ENCODE data around the gene KRT40. TPM values are rescaled to one million over a fixed set of nuclear protein-coding genes. Genes with fewer than 3 reads are reported as not detected.

Gene KRT40
- total and polyA plus RNA-seq, 8 donors, result 0.10 TPM; not detected in 7

GRCh38 chr17:40960144-40960543 is 24.0 kb downstream of the KRT40 start:
- no peaks in the 10 kb centered on the region for H3K4me1 ChIP-seq
- H3K9me3 ChIP-seq, result no peaks in the 10 kb centered on the region
- no peaks in the 10 kb centered on the region for H3K27me3 ChIP-seq
- intact Hi-C loops (cut with DNase I; ENCODE audit: low total_unique reads), result no loop called here
- DNase-seq, result no peak
- 69 to 83% (median 79%) methylated on average over 10 of the region's 10 CpGs for WGBS, 5 donors
- no peak overlapping the region for H3K27ac ChIP-seq
- TF ChIP-seq EP300 (IDR thresholded peaks at IDR 0.05) (no peak), POLR2AphosphoS5 (IDR thresholded peaks at IDR 0.05) (no peak), POLR2A (IDR thresholded peaks at IDR 0.05) (no peak)
- TF ChIP-seq, protein P1, sequence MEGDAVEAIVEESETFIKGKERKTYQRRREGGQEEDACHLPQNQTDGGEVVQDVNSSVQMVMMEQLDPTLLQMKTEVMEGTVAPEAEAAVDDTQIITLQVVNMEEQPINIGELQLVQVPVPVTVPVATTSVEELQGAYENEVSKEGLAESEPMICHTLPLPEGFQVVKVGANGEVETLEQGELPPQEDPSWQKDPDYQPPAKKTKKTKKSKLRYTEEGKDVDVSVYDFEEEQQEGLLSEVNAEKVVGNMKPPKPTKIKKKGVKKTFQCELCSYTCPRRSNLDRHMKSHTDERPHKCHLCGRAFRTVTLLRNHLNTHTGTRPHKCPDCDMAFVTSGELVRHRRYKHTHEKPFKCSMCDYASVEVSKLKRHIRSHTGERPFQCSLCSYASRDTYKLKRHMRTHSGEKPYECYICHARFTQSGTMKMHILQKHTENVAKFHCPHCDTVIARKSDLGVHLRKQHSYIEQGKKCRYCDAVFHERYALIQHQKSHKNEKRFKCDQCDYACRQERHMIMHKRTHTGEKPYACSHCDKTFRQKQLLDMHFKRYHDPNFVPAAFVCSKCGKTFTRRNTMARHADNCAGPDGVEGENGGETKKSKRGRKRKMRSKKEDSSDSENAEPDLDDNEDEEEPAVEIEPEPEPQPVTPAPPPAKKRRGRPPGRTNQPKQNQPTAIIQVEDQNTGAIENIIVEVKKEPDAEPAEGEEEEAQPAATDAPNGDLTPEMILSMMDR (IDR thresholded peaks at IDR 0.05), result no peak
- no peaks in the 10 kb centered on the region for H3K36me3 ChIP-seq
- H3K4me3 ChIP-seq, result no peak overlapping the region

DNA sequence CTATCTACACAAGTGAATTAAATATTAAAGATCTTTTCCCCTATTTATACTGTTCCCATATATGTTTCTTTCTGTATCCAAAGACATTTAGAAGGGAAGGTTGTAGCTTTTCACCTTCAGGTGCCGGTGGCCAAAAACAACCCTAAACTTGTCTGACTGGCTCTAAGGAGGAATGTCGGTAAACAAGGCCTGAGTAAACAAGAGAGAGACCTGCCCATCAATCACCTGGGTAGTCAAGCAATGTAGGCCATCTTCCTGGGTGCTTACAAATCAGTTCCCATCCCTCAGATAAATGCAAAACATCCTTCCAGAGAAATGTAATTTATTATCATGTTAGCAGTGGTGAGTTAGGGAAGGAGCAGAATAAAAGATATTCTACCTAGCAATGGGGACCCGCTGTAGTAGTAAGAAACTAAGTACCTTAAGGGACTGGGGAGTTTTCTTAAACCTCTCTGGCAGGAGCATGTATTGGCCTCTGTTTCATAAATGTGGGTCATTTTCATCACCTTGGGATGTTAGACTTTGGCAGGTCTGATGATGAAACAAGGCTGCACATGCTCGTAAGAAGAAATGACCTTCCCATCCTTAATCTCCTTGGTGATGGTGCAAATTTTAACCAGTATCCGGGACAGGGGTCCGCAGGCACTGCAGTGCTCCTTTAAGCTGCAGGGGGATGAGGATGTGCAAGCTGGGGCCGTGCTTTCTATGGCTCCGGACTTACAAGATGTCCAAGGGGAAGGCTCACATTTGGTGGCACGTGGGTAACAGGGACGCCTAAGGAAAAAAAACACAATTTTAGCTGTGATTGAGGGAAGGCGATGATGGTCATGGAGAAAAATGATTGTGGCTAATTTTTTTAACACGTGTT is 25.8 kb downstream of the KRT40 start:
- intact Hi-C loops (cut with DNase I; ENCODE audit: low total_unique reads), result no loop called here
- Histone ChIP-seq H3K36me3 (no peaks in the 10 kb centered on the region), H3K4me3 (no peak overlapping the region), H3K4me1 (no peaks in the 10 kb centered on the region), H3K9me3 (no peaks in the 10 kb centered on the region), H3K27me3 (peaks cover 0 to 6% (median 0%) of the 10 kb centered on the region in 3 donors), H3K27ac (no peak overlapping the region)
- 66 to 77% (median 70%) methylated on average over 12 of the region's 12 CpGs for WGBS, 5 donors
- peak; percentile 49 to 58 for DNase-seq
- TF ChIP-seq POLR2AphosphoS5 (IDR thresholded peaks at IDR 0.05) (no peak), EP300 (IDR thresholded peaks at IDR 0.05) (no peak), POLR2A (IDR thresholded peaks at IDR 0.05) (no peak)
- TF ChIP-seq, protein P1 (IDR thresholded peaks at IDR 0.05), result no peak

GRCh38 chr17:40956401-40957254 is 27.5 kb downstream of the KRT40 start:
- intact Hi-C loops (cut with DNase I; ENCODE audit: low total_unique reads), result no loop called here

DNA sequence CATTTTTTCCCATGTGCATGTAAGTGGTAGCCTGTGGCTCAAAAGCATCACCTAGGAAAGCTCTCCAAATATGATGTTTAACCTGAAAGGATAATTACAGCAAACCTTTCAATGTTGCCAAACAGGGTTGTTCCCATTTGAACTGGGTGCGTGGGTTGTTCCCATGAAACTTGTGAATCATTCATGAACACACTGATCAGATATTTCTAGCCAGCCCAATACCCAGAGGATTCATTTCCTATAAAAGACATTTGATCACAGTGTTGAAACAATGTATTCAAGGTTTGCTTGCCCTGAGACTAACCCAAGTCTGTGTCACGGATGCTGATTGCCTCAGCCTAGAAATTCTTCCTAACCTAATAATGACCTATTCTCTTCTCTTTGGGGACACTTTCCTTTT is 30.2 kb downstream of the KRT40 start:
- intact Hi-C loops (cut with DNase I; ENCODE audit: low total_unique reads), result no loop called here
- TF ChIP-seq POLR2A (IDR thresholded peaks at IDR 0.05), result no peak
- TF ChIP-seq, protein P1 (IDR thresholded peaks at IDR 0.05), result no peak
- peaks cover 0 to 7% (median 6%) of the 10 kb centered on the region in 3 donors for H3K27me3 ChIP-seq
- 77 to 89% (median 87%) methylated on average over 2 of the region's 2 CpGs for WGBS, 5 donors
- H3K27ac ChIP-seq, result no peak overlapping the region
- H3K36me3 ChIP-seq, result no peaks in the 10 kb centered on the region
- H3K4me3 ChIP-seq, result no peak overlapping the region
- no peak for DNase-seq
- peaks cover 0 to 10% (median 2%) of the 10 kb centered on the region in 4 donors for H3K4me1 ChIP-seq
- no peaks in the 10 kb centered on the region for H3K9me3 ChIP-seq

More at GRCh38 chr17:40956401-40957254, 27.5 kb downstream of the KRT40 start:
- Histone ChIP-seq H3K4me1 (no peaks in the 10 kb centered on the region), H3K27me3 (peaks cover 0 to 6% (median 0%) of the 10 kb centered on the region in 3 donors), H3K27ac (no peak overlapping the region), H3K9me3 (no peaks in the 10 kb centered on the region), H3K36me3 (no peaks in the 10 kb centered on the region), H3K4me3 (no peak overlapping the region)
- DNase-seq, result peak in 1 of 2 donors; percentile 60
- WGBS, 5 donors, result 56 to 75% (median 62%) methylated on average over 8 of the region's 8 CpGs
- TF ChIP-seq POLR2AphosphoS5 (IDR thresholded peaks at IDR 0.05) (no peak), POLR2A (IDR thresholded peaks at IDR 0.05) (no peak), EP300 (IDR thresholded peaks at IDR 0.05) (no peak)
- TF ChIP-seq, protein P1 (IDR thresholded peaks at IDR 0.05), result no peak

Measured in stomach (tissue), 9 donors.